HG03039 (cell line): Measurements from ENCODE around the gene SYNE1.

Experiments used
- ATAC-seq: cut with Tn5 transposase; IDR thresholded peaks from one replicate; pipeline ENCODE4 v1.9.1; 2021; ENCODE audit warnings: mild to moderate bottlenecking, moderate library complexity; ENCODE audit not compliant: unreplicated experiment

SYNE1 gene

GRCh38 chr6:152071843-152072242, 565.3 kb downstream of the SYNE1 start:
- ATAC-seq: no peak
